Measurements from ENCODE around the gene AVL9. TPM values are rescaled to one million over a fixed set of nuclear protein-coding genes. Genes with fewer than 3 reads are reported as not detected.
"Not testable (repeated sequence)": the region's sequence is repeated elsewhere in the genome, so short reads cannot be mapped to it uniquely, and the experiment has no call there.

Gene AVL9
- polyA plus RNA-seq, 1 donor, result 41.8 TPM

DNA sequence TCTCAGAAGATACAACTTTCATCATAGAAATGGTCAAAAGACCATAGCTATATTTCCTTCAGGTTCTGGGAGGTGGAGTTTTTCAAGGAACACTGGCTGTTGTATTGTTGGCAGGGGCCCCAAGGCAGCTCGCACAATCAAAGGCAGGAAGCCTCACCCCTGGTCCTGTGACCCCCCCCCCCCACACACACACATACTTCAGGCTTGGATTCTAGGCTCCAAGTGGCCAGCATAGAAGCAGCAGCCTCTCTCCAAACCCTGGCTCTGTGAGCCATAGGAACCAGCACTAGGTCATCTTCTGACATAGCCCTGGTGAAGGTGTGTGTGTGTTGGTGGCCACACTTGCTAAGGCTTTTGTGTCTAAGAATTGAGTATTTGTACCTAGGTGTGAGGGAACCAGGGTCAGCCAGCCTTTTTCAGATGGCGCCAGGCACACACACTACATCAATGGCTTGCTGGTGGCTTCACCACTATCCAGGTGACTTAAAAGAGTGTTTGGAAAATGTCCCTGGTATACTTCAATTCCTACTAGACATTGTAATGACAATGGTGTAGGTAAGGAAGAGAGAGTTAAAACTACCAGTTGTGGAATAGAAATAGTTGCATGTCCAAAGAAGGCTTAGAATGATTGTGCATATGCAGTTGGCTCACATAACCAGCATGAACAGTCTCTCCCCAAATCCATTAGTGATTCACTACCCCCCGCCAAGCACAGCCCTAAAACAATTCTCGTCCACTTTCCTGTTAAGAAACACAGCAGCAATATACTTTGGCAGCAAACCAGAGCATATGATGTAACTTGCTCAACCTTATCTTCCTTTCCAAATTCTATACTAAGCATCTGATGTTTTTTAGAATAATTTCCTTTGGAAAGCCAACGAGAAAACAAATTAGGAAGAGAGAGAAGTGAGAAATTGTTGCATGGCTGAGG lies 91.3 kb downstream of the AVL9 start:
- DNase-seq, result peak; percentile 19

DNA sequence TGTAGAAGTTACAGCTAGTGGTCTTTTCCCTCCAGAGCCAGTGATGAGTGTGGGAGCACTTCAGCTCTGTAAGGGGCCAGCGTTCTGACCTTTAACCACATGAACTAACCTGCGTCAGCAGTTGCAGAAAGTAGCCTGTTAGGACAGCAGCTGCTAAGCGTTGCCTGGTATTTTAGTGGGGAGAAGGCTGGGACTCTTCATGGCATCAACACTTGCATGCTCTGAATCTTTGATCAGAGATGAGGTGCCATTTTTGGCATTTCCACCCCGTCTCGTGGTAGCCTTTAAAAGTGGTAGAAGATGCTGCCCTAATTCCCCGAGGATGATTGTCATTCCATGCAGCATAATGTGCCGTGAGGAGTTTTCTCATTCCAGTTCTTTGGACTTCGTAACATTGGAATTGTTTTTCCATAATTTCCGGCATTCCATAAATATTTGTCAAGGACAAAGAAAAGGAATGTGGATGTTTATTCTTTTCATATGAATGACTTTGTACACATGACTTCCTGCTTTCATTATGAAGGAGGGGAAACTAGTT lies 92.2 kb downstream of the AVL9 start:
- DNase-seq, result no peak

DNA sequence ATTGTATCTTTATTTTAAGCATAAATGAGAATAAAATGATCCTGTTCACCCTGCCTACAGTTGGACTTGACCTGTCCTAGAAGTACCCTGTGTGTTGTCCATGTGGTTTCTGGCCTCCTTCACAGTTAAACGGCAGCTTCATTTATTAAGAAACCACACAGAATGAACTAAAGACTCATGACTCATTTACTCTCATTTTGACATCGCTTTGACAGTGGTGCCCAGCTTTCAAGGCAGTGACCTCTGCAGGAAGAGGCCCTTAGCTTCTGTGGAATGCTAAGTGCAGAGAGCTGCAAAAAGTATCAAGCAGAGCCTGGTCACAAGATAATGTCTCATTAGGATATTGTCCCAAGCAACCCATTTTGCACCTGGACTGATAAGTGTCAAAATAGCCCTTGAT lies 93.4 kb downstream of the AVL9 start:
- DNase-seq, result no peak

DNA sequence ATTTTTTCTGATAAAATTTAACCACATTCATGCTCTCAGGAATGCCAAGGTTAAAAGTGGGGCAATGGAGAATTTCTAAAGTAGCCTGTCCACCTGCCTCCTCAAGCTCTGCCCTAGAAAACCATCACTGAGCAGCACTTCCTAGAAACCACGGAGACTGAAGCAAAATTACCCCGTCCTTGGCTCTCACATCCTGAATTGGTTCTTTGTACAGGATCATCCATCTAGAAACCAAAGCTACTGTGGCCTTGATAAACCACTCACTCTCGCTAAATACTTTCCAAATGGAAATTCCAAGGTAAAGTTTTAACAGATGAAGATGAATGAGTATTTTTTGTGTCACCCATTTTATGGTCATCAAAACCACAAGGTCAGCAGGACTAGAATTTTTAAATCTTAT lies 96.6 kb downstream of the AVL9 start:
- DNase-seq, result no peak

DNA sequence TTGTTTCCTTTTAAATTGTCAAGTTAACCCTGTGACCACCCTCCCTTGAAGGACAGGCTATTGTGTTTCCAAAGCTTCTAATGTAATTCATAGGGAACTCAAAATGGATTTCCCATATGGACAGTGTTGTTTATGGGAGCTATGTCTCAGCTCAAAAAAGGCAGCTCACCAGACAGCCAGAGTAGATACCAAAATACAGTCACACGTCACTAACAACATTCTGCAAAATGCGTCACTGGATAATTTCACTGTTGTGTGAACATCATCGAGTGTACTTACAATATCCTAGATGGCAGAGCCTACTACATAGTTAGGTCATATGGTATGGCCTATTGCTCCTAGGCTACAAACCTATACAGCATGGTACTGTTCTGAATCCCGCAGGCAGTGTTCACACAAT lies 97.4 kb downstream of the AVL9 start:
- DNase-seq, result no peak

DNA sequence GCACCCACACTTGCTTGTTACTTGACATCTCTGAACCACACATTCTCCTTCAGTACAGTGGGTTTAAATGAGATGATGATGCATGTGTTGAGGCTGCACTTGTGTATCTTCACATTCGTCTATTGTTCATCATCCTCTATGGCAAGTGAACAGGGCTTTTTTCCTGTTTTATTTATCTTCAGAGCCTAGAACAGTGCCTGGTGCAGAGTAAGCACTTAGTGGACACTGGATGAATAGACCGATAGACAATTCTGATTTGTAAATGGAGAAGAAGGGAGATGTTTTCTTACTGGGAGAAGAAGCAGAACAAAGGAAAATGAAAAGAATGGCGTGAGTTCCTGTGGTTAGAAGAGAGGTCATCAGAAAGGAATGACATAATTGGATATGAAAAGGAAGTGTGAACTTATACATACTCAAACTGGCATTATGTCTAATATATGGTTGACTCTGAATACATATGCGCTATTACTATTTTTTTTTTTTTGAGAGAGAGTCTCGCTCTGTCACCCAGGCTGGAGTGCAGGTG lies 99.7 kb downstream of the AVL9 start:
- DNase-seq, result no peak

DNA sequence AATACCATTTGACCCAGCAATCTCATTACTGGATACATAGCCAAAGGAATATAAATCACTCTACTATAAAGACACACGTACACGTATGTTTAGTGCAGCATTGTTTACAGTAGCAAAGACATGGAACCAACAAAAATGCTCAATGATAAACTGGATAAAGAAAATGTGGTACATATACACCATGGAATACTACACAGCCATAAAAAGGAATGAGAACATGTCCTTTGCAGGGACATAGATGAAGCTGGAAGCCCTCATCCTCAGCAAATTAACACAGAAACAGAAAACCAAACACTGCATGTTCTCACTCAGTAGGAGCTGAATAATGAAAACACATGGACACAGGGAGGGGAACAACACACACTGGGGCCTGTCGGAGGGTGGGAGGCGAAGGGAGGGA lies 105.9 kb downstream of the AVL9 start:
- DNase-seq, result not testable (repeated sequence)

DNA sequence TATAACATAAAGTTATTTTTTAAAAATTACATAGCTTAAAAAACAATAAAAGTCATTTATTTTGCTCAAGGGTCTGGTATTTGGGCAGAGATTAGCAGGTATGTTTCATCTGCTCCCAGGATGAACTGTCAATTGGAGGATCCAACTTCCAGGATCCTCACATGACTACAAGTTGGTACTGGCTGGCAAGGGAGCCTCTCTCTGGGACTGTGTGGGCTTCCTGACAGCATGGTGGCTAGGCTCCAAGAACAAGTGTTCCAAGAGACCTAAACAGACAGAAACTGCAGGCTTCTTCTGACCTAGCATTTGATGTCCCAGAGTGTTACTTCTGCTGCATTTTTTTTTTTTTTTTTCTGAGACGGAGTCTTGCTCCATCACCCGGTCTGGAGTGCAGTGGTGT lies 107.2 kb downstream of the AVL9 start:
- DNase-seq, result no peak

DNA sequence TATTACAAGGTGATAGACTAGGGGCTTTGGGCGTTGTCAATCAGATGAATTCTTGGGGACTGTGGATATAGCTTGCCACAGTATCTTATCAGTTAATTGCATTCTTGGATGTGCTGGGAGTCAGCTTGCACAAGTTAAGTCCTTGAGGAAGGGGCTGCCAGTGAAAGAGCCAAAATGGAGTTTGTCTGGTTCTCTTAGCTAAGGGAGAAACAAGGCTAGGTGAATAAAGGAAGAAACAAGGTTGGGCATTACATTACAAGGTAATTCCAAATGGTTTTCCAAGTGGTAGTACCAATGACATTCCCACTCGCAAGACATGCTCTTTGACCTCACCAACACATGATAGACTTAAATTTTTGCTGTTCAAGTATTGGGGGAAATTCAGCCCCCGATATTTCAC lies 108.2 kb downstream of the AVL9 start:
- not testable (repeated sequence) for DNase-seq

DNA sequence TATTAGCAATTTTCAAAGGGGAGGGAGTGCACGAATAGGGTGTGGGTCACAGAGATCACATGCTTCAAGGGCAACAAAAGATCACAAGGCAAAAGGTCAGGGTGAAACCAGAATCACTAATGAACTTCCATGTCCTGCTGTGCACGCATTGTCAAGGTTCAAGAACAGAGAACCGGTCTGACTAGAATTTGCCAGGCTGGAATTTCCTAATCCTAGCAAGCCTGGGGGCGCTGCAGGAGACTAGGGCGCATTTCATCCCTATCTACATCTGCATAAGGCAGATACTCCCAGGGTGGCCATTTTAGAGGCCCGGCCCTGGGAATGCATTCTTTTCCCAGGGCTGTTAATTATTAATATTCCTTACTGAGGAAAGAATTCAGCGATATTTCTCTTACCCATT lies 108.8 kb downstream of the AVL9 start:
- not testable (repeated sequence) for DNase-seq

DNA sequence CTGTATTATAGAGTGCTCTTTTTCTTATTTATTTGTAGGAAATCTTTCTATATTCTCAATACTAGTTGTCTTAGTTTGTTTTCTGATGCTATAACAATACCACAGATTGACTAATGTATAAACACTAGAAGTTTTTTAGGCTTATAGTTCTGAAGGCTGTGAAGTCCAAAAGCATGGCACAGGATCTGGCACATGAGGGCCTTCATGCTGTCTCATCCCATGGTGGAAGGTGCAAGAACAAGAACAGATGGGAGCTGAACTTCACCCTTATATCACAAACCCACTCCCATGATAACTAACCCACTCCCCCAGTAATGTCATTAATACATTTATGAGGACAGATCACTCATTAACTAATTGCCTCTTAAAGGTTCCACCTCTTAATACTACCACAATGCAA lies 109.7 kb downstream of the AVL9 start:
- DNase-seq, result no peak

DNA sequence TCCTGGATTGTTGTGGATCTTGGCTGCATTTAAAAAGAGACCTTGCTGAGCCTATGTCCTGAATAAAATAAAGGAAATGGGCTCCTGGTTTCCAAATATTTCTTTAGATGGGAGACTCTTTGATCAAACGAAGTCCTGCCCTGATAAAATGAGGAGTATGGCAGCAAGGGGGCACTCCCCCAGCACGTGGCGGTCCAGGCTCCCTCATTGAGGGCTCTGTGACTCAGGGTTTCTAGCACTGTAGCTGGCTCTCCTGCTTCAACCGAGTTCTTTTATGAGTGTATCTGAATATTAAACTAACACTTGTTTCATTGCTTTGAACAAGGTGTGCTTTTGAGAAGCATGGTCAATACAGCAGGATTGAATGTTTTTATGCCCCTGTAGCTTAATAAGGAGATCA lies 114.2 kb downstream of the AVL9 start:
- DNase-seq, result no peak

DNA sequence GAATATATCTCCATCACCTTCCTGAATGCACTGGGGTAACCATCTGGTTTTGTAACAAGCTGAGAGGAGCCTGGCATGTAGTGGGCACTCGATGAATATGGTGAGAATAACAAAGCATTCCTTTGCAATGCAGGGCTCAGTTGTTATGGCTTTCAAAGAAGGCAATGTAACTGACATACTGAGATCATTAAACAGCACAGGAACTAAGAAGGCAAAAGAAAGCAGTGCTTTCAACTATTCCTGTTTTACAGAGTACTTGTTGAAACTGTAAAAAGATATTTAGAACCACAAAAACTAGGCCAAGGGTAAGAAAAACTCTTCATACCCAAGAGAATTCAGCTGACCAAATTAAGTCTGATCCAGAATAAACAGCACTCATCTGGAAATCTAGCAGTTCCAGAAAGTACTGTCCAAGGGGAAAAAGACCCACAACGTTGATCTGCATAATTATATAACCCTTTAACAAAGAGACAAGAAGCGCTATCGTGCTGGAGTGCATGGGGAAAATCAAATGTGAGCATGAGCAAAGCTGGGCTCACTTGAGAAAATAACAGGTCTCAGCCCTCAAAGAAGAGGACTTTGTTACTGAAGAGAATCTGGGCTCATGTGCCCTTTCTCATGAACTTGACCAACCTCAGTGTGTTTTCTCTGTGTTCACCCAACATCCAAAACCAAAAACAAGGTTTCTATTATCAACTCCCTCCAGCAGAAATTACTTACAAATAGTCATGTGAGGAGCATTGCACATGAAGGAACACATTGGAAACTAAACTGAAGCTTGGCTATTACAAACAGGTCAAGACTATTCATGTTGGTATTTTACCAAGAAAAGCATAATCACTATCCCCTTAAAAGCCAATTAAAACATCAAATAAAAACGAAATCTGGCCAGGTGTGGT lies 116.2 kb downstream of the AVL9 start:
- no peak for DNase-seq

DNA sequence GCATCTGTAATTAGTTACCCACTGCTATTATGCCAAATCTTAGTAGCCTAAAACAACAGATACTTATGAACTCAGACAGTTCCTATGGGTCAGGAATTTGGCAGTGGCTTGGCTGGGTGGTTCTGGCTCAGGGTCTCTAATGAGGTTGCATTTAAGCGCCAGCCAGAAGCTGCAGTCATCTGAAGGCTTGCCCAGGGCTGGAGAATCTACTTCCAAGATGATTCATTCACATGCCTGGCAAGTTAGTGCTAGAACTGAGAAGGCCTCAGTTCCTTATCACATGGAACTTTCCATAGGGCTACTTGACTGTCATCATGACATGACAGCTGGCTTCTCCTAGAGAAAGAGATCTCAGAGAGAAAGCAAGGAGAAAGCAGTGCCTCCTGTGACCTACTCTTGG lies 121.3 kb downstream of the AVL9 start:
- DNase-seq, result no peak

DNA sequence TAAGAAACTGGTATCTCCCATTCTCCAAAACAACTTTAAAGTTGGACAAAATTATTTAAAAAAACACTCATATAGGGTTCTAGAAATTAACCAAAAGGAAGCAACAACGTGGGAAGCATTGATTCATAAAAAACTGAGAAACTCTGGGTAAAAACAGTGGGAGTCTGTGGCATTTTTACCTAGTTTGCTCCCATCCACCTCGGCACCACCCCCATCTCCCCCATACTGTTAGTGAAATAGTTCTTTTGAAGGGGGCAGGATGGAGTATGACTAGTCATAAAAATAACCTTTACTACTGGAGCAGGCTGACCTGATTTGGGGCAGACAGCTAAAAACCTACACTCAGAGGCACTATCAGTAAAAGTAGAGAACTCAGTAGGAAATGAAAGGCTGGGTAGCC lies 123.2 kb downstream of the AVL9 start:
- no peak for DNase-seq

DNA sequence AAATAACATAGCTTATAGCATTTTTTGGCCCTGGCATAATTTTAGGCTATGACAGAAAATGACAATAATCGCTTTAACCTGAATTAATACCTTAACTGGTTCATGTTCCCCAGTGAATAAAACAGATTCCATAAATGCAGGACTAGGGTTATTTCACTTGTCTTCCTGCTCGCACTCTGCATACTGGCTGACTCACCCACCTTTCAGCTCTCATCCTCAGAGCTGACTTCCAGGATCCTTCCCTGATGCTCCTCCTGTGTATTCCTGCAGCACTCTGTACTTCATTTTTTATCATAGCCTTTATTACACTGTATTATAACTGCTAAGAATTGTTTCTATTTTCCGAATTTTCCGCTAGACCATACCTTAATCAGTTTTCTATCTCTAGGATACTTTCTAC lies 123.7 kb downstream of the AVL9 start:
- DNase-seq, result no peak

DNA sequence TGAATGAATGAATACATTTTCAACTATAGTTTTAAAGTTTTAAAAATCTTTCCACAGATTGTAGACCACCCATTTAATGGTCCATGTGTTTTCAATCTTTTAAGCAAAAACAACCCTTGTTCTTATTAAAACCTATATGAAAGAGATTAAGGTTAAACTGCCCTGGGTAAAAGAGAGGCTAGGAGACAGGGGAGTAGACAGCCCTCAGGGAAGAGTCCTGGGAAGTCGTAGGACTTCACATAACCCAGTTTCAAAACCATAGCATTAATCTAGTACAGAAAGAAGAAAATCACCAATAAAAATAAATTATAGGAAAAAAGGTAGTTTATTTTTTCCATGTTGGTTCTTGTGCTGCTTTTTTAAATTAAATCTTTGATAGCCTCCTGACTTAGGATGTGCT lies 124.1 kb downstream of the AVL9 start:
- not testable (repeated sequence) for DNase-seq

DNA sequence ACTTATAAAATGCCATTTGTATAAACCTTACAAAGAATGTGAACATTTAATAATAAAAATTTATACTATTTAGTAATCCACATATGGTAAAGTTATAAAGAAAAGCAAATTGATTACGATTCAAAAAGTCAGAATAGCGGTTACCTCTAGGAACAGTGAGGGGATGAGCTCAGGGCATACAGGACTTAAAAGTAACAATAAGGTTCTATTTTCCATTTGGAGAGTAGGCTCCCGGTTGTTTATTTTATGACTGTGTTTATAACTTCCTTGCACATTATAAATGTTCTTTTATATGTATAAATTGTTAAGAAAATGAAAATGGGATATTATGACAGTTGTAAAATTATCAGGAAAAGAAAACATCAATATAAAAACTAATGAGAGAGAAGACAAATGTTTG lies 135.7 kb downstream of the AVL9 start:
- DNase-seq, result no peak

DNA sequence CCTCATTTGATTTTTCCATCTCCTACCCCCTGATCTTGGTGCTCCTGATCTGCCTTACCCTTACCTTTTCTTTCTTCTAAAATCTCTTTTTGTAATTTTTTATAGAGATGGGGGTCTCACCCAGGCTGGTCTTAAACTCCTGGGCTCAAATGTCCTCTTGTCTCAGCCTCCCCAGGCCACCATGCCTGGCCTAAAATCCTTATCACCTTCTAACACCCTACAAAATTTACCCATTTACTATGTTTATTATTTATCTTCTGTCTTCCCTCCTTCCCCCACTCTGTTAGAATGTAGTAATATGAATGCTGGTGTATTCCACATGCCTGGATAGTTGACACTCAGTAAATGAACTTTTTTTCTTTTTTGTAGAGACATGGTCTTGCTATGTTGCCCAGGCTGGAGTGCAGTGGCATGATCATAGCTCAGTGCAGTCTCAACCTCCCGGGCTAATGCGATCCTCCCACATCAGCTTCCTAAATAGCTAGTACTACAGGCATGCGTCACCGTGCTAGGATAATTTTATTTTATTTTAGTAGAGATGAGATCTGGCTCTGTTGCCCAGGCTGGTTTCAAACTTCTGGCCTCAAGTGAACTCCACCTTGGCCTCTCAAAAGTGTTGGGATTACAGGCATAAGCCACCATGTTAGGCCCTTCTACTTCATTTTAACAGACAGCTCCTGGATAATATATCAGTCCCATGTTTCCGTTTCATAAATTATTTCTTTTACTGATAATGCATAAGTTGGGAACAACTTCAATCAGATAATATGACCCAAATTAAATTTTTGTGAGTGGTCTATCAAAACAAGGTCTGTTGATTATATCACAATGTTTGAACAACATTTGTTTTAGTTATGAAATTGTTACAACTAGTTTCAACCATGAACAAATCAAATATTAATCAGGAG lies 136.6 kb downstream of the AVL9 start:
- not testable (repeated sequence) for DNase-seq

DNA sequence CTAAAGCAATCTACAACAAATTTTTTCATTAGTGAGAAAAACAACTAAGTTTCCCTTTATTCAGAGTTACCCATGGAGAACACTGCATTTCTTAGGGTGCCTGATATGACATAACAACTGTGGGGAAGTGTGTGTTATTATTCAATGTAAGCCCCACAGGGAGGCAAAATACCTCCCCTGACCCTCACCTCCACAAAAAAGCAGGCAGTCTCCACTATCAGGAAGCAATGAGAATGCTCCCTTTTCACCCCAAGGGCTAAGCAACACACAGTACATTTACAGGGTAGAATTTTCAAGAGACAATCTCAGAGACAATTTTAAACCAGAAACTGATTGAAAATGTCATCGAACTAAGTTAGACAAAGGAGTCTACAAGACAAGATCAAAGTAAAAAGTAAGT lies 138.2 kb downstream of the AVL9 start:
- DNase-seq, result not testable (repeated sequence)

DNA sequence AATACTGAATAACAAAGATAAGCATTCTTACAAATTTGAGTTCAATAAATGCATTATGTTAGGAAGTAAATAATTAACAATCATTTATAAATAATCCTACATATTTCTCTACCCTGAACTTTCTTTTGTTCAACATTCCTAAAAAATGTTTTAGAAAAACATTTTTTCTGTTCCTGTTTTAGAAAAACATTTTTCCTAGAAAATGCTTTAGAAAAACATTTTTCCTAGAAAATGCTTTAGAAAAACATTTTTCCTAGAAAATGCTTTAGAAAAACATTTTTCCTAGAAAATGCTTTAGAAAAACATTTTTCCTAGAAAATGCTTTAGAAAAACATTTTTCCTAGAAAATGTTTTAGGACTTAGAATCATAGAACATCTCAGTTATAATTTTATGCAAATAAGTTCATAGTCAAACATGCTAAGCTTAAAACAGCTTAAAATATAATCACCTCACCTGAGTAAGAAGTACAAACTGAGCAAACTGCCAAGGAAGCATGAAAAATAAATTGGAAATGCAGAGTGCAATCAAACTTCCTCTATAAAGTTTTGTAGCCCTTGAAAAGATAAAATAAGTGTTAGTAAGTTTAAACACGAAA lies 139.6 kb downstream of the AVL9 start:
- not testable (repeated sequence) for DNase-seq

Measured in left kidney (tissue), 2 donors.